NCI-H1417 (cell line): Measurements from ENCODE around the gene USH2A.
A peak's percentile ranks its signal among the peaks of the same experiment; 100 is the strongest.

ENCODE experiments used
- DNase-seq, 3 experiments: peaks; one replicate each; lab custom pipeline; 2025; lab: John Stamatoyannopoulos, UW

Gene USH2A

GRCh38 chr1:215792446-215792845 lies 630.8 kb downstream of the USH2A start:
- DNase-seq, result no peak

- no peak for DNase-seq
These were observed 633.3 kb downstream of the USH2A start for GRCh38 chr1:215789981-215790380.

GRCh38 chr1:215786997-215787396 lies 636.3 kb downstream of the USH2A start:
- no peak for DNase-seq

GRCh38 chr1:215780641-215781040 lies 642.6 kb downstream of the USH2A start:
- DNase-seq, result no peak

- peak in 2 of 3 experiments; percentile 27 to 69 for DNase-seq
These were observed 643.1 kb downstream of the USH2A start for GRCh38 chr1:215780139-215780538.

GRCh38 chr1:215779729-215780128 lies 643.5 kb downstream of the USH2A start:
- peak in 2 of 3 experiments; percentile 69 to 75 for DNase-seq

- DNase-seq, result peak in 1 of 3 experiments; percentile 12
These were observed 645.8 kb downstream of the USH2A start for GRCh38 chr1:215777370-215777925.

- DNase-seq, result peak in 2 of 3 experiments; percentile 60 to 91
These were observed 646.9 kb downstream of the USH2A start for GRCh38 chr1:215776336-215776735.

- peak in 2 of 3 experiments; percentile 13 to 59 for DNase-seq
These were observed 651.1 kb downstream of the USH2A start for GRCh38 chr1:215772151-215772550.

- no peak for DNase-seq
These were observed 654.9 kb downstream of the USH2A start for GRCh38 chr1:215768303-215768702.

GRCh38 chr1:215767761-215768160 lies 655.5 kb downstream of the USH2A start:
- DNase-seq, result no peak

- no peak for DNase-seq
These were observed 656.7 kb downstream of the USH2A start for GRCh38 chr1:215766521-215766920.

- DNase-seq, result no peak
These were observed 657.4 kb downstream of the USH2A start for GRCh38 chr1:215765833-215766232.

GRCh38 chr1:215761446-215761845 lies 661.8 kb downstream of the USH2A start:
- no peak for DNase-seq

- peak in 1 of 3 experiments; percentile 33 for DNase-seq
These were observed 669.1 kb downstream of the USH2A start for GRCh38 chr1:215754112-215754511.

- DNase-seq, result no peak
These were observed 673.8 kb downstream of the USH2A start for GRCh38 chr1:215749414-215749813.

- no peak for DNase-seq
These were observed 674.8 kb downstream of the USH2A start for GRCh38 chr1:215748431-215748830.

- DNase-seq, result no peak
These were observed 678.8 kb downstream of the USH2A start for GRCh38 chr1:215744419-215744818.

GRCh38 chr1:215739025-215739424 lies 684.2 kb downstream of the USH2A start:
- no peak for DNase-seq

GRCh38 chr1:215731699-215732098 lies 691.5 kb downstream of the USH2A start:
- DNase-seq, result no peak

GRCh38 chr1:215730600-215730999 lies 692.6 kb downstream of the USH2A start:
- no peak for DNase-seq

GRCh38 chr1:215728169-215728568 lies 695.1 kb downstream of the USH2A start:
- no peak for DNase-seq

- DNase-seq, result no peak
These were observed 703.1 kb downstream of the USH2A start for GRCh38 chr1:215720126-215720525.

GRCh38 chr1:215719552-215719951 lies 703.7 kb downstream of the USH2A start:
- DNase-seq, result no peak
